K562 (cell line): ENCODE data around the gene PRLH. TPM values are rescaled to one million over a fixed set of nuclear protein-coding genes. Genes with fewer than 3 reads are reported as not detected.

ENCODE experiments used
- ATAC-seq: fragments of 200-7000 bp; cut with Tn5 transposase; 3 replicates; pipeline ENCODE4 v1.9.1; 2020; ENCODE audit warnings: moderate library complexity
- BruUV-seq: library from RNA; stranded (reverse); fragments of 400-500 nt; replicated peaks from 2 replicates; lab custom pipeline; 2021; lab: Mats Ljungman, UMichigan
- CTCF ChIA-PET: fragments of 300-600 bp; formaldehyde crosslinking; extraction: SDS; loops from one replicate; lab custom pipeline; 2021; ENCODE audit warnings: low intra/inter-chr PET ratio; lab: Yijun Ruan, JAX
- POLR2A ChIA-PET: fragments of 300-600, 350-650 bp; sonication (Branson Sonifier 250); formaldehyde crosslinking; extraction: SDS; loops from one replicate; lab custom pipeline; 2021; ENCODE audit warnings: antibody characterized with exemption, inconsistent platforms; lab: Yijun Ruan, JAX
- DNase-seq, 4 experiments: peaks; one replicate each; pipeline versions ENCODE4 v3.0.0 to v3.0.0-alpha.2; 2011 to 2018; ENCODE audit warnings: low spot score in 3 of 4, mixed read lengths in 3 of 4; ENCODE audit errors: extremely low read depth in 1 of 4
- FAIRE-seq: peaks from 2 replicates; lab custom pipeline; 2011; peaks lifted over from hg19 to GRCh38; lab: Jason Lieb, UNC
- H2AFZ ChIP-seq: 2 replicates; pipeline ENCODE4 v1.6.0; 2011; ENCODE audit warnings: low read depth, low read length, control low read depth, inconsistent platforms
- H3K27ac ChIP-seq: fragments of 200-600 bp; 3 replicates; pipeline ENCODE4 v1.8.0; 2011; ENCODE audit warnings: low read depth, mild to moderate bottlenecking, control low read depth, inconsistent platforms, low read length, moderate library complexity, mixed read lengths; ENCODE audit errors: extremely low read depth
- H3K27me3 ChIP-seq, 2 experiments: fragments of 300-600 bp in 1 of 2; 2 replicates in 1 of 2; 3 replicates in 1 of 2; pipeline versions ENCODE4 v1.6.0 to v1.8.0; 2011; ENCODE audit warnings: inconsistent platforms in 2 of 2, low read length in 2 of 2, mild to moderate bottlenecking in 1 of 2, mixed read lengths in 1 of 2, moderate library complexity in 1 of 2; ENCODE audit not compliant: control insufficient read depth in 2 of 2, insufficient read depth in 2 of 2
- H3K36me3 ChIP-seq: fragments of 300-600 bp; 3 replicates; pipeline ENCODE4 v1.8.0; 2011; ENCODE audit warnings: mild to moderate bottlenecking, low read length, inconsistent platforms; ENCODE audit not compliant: control insufficient read depth, insufficient read depth
- H3K4me1 ChIP-seq, 2 experiments: fragments of 200-600 bp in 1 of 2; replicated peaks in 1 of 2; 2 replicates in 1 of 2; 3 replicates in 1 of 2; pipeline versions ENCODE4 v1.5.1 to v1.8.0; 2011; ENCODE audit warnings: inconsistent platforms in 2 of 2, low read length in 2 of 2, mild to moderate bottlenecking in 1 of 2, mixed read lengths in 1 of 2, moderate library complexity in 1 of 2; ENCODE audit not compliant: control insufficient read depth in 2 of 2, insufficient read depth in 2 of 2
- H3K4me2 ChIP-seq: 2 replicates; pipeline ENCODE4 v1.6.1; 2011; ENCODE audit warnings: low read length, control low read depth, inconsistent platforms, mixed read lengths; ENCODE audit not compliant: insufficient read depth
- H3K4me3 ChIP-seq: fragments of 200-600 bp; sonication (generic), shearing (Covaris generic); 2 replicates; pipeline ENCODE4 v1.5.1; 2016; ENCODE audit warnings: control low read depth, inconsistent platforms
- H3K79me2 ChIP-seq: fragments of 200-600 bp; 3 replicates; pipeline ENCODE4 v1.8.0; 2011; ENCODE audit warnings: low read length, inconsistent platforms; ENCODE audit not compliant: control insufficient read depth, insufficient read depth
- H3K9ac ChIP-seq, 2 experiments: 2 replicates each; pipeline versions ENCODE4 v1.6.0 to v1.6.1; 2011; ENCODE audit warnings: low read depth in 2 of 2, low read length in 2 of 2, control low read depth in 1 of 2, inconsistent platforms in 1 of 2, mild to moderate bottlenecking in 1 of 2, mixed read lengths in 1 of 2; ENCODE audit not compliant: insufficient read depth in 1 of 2
- H3K9me1 ChIP-seq: one replicate; pipeline ENCODE4 v1.6.0; 2011; ENCODE audit warnings: inconsistent platforms, mild to moderate bottlenecking, low read length, moderate library complexity; ENCODE audit not compliant: control insufficient read depth, insufficient read depth
- H3K9me3 ChIP-seq: replicated peaks from 2 replicates; pipeline ENCODE4 v1.5.1; 2011; ENCODE audit warnings: low read depth, low read length, inconsistent platforms; ENCODE audit not compliant: control insufficient read depth, insufficient read depth
- H4K20me1 ChIP-seq: replicated peaks from 2 replicates; pipeline ENCODE4 v1.6.1; 2011; ENCODE audit warnings: low read length, inconsistent platforms, mixed read lengths; ENCODE audit not compliant: control insufficient read depth, insufficient read depth
- MCM3 ChIP-seq: fragments of 450-650 bp; IDR thresholded peaks from 2 replicates; pipeline ENCODE4 v1.6.1; 2016
- RHOXF2B ChIP-seq: fragments of 250-450 bp; sonication (Bioruptor Pico); conservative IDR thresholded peaks from 2 replicates; pipeline ENCODE4 v1.5.1; 2021
- ZNF121 ChIP-seq: sonication (generic); formaldehyde crosslinking; conservative IDR thresholded peaks from 2 replicates; pipeline ENCODE4 v1.8.0; 2022; ENCODE audit warnings: missing genetic modification reagents
- ZNF212 ChIP-seq: fragments of 450-650 bp; formaldehyde crosslinking; IDR thresholded peaks from 2 replicates; pipeline ENCODE4 v1.4.0; 2020; ENCODE audit warnings: mild to moderate bottlenecking
- ZNF707 ChIP-seq: fragments of 250-450 bp; sonication (Bioruptor Pico); conservative IDR thresholded peaks from 2 replicates; pipeline ENCODE4 v1.8.0; 2022; ENCODE audit warnings: inconsistent platforms, mild to moderate bottlenecking, moderate library complexity
- WGBS: fragments of 100-300 bp; shearing (Covaris generic); methylation state at CpG from one replicate; pipeline ENCODE4 v1.1.6; 2016; ENCODE audit warnings: low coverage, mixed read lengths; ENCODE audit not compliant: insufficient coverage; ENCODE audit errors: missing lambda C conversion rate; 5-methylcytosine and 5-hydroxymethylcytosine counted together
- in situ Hi-C: fragments of 300-500 bp; cut with MboI; formaldehyde crosslinking; loops from 4 replicates; pipeline ENCODE4 v1.15.0; 2018; ENCODE audit warnings: inconsistent platforms, mixed read lengths
- intact Hi-C: fragments of 100-400 bp; cut with micrococcal nuclease; formaldehyde crosslinking; loops from 2 replicates; pipeline ENCODE4 v1.14.2; 2022
- polyA plus RNA-seq, 8 experiments: library from polyadenylated mRNA; depleted of rRNA in 4 of 8; stranded (reverse) in 5 of 8; unstranded in 3 of 8; fragments of >200 nt; fragmentation: Nextera tagmentation in 2 of 8; fragmentation: Illumina TruSeq in 1 of 8; extraction: Ambion mirVana in 2 of 8; extraction: Trizol in 1 of 8; gene quantifications; 2 replicates each; pipeline versions ENCODE4 v1.2.1 to v1.2.3, GENCODE V29; 2011 to 2014; ENCODE audit warnings: inconsistent platforms in 1 of 8, missing spikeins in 1 of 8
- total RNA-seq, 7 experiments: library from RNA; depleted of rRNA in 6 of 7; stranded (reverse); fragments of >200 nt in 6 of 7; fragmentation: Illumina TruSeq in 2 of 7; extraction: Trizol in 2 of 7; gene quantifications; 2 replicates each; pipeline versions ENCODE4 v1.2.1 to v1.2.3, GENCODE V29; 2011 to 2021; ENCODE audit warnings: low replicate concordance in 1 of 7
- TF ChIP-seq, protein P1 (sequence below): fragments of 250-450 bp; sonication (Bioruptor Pico); IDR thresholded peaks from 2 replicates; pipeline ENCODE4 v1.8.0; 2022; ENCODE audit warnings: inconsistent platforms

Gene PRLH
- total and polyA plus RNA-seq, 9 of the 15 experiments (the other 6 are each of a cell fraction or from before 2014, with no cell fraction given): not detected

DNA sequence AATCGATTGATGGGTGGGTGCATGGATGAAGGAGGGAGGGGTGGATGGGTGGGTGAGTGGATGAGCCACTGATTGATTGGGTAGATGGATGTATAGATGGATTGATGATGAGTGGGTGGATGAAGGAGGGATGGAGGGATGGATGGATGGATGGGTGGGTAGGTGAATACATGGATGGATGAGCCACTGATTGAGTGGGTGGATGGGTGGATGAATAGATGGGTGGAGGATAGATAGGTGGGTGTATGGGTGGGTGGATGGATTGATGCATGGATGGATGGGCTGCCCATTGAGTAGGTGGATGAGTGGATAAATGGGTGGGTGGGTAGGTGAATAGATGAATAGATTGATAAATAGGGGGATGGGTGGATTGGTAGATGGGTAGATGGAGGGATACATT is 48.4 kb upstream of the PRLH start:
- DNase-seq (no peak), FAIRE-seq (no peak), ATAC-seq (no peak)
- in situ Hi-C loops (no loop called here), intact Hi-C loops (no loop called here)
- Histone ChIP-seq H3K9ac (no peak overlapping the region), H3K4me3 (no peak overlapping the region), H3K9me1 (no peaks in the 10 kb centered on the region), H4K20me1 (no peaks in the 10 kb centered on the region), H3K79me2 (no peaks in the 10 kb centered on the region), H3K36me3 (no peaks in the 10 kb centered on the region), H3K27me3 (peaks cover 0 to 8% of the 10 kb centered on the region in 2 experiments; a peak in 1 of 5 replicates), H3K4me2 (no peak overlapping the region), H3K4me1 (no peaks in the 10 kb centered on the region), H3K27ac (no peak overlapping the region), H3K9me3 (no peaks in the 10 kb centered on the region), H2AFZ (no peak overlapping the region)
- ChIA-PET CTCF (no interaction called here), POLR2A (interaction anchor here (0.7 kb wide), 1 partner anchor 571 kb away, joined by 3 read pairs; no protein-coding TSS in a partner anchor)
- BruUV-seq: no TSS peak
- no peak for TF ChIP-seq RHOXF2B (CRISPR knock-in tag)
- no peak for TF ChIP-seq MCM3
- TF ChIP-seq ZNF212 (CRISPR knock-in tag): no peak
- no peak for TF ChIP-seq ZNF121 (CRISPR knock-in tag)
- TF ChIP-seq ZNF707: no peak
- TF ChIP-seq, protein P1, sequence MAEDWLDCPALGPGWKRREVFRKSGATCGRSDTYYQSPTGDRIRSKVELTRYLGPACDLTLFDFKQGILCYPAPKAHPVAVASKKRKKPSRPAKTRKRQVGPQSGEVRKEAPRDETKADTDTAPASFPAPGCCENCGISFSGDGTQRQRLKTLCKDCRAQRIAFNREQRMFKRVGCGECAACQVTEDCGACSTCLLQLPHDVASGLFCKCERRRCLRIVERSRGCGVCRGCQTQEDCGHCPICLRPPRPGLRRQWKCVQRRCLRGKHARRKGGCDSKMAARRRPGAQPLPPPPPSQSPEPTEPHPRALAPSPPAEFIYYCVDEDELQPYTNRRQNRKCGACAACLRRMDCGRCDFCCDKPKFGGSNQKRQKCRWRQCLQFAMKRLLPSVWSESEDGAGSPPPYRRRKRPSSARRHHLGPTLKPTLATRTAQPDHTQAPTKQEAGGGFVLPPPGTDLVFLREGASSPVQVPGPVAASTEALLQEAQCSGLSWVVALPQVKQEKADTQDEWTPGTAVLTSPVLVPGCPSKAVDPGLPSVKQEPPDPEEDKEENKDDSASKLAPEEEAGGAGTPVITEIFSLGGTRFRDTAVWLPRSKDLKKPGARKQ (CRISPR knock-in tag): no peak
- WGBS: 0% methylated on average over 1 of the region's 1 CpG
